ENCODE measurements around the gene ZNF488. TPM values are rescaled to one million over a fixed set of nuclear protein-coding genes. Genes with fewer than 3 reads are reported as not detected.

Gene ZNF488
- polyA plus RNA-seq, 1 donor from 2014 or later = 0.85 TPM

DNA sequence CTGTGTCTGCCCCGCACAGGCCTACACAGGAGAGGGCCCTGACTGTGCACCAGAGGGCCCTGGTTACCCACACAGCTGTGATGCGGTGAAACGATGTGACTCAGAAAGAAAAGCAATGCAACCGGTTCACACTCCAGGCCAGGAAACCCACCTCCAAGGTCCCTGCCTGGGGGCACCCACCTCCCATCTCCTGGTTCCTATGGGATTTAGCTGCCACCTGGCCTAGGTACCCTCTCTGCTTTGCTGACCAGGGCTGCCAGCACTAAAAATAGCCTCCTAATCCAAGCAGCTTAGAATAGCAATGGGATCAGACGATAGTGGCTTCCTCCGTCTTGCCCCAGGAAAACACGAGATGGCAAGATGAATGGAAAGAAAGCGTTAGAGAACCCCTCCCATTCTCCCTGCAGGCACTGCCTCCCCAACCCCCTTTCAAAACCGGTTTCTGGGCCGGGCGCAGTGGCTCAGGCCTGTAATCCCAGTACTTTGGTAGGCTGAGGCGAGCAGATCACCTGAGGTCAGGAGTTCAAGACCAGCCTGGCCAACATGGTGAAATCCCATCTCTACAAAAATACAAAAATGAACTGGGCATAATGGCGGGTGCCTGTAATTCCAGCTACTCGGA lies 23.6 kb downstream of the ZNF488 start:
- Histone ChIP-seq H3K27ac (ENCODE audit: low read length) (no peak overlapping the region), H2AFZ (ENCODE audit: low read depth, low read length) (no peak overlapping the region), H3K4me3 (ENCODE audit: low read length) (no peak overlapping the region), H4K20me1 (ENCODE audit: insufficient read depth) (no peaks in the 10 kb centered on the region), H3K36me3 (ENCODE audit: insufficient read depth, low read length) (no peaks in the 10 kb centered on the region), H3K79me2 (replicated peaks; ENCODE audit: insufficient read depth, low read length) (no peaks in the 10 kb centered on the region), H3K9me3 (ENCODE audit: low read length) (no peaks in the 10 kb centered on the region), H3K27me3 (ENCODE audit: insufficient read depth, low read depth, low read length) (no peaks in the 10 kb centered on the region), H3K4me2 (ENCODE audit: low read length) (no peak overlapping the region), H3F3A (ENCODE audit: insufficient read depth, low read length, poor library complexity, severe bottlenecking) (no peaks in the 10 kb centered on the region), H3K9me2 (ENCODE audit: insufficient read depth, low read length) (no peaks in the 10 kb centered on the region), H3K9ac (ENCODE audit: low read length) (no peak overlapping the region)
- TF ChIP-seq MXI1 (conservative IDR thresholded peaks at IDR 0.05; ENCODE audit: poor library complexity, severe bottlenecking) (no peak), EZH2 (IDR thresholded peaks at IDR 0.05; ENCODE audit: borderline replicate concordance, insufficient read depth, low read length, poor library complexity, severe bottlenecking) (no peak), POLR2AphosphoS5 (IDR thresholded peaks at IDR 0.05) (no peak), SMC3 (conservative IDR thresholded peaks at IDR 0.05; ENCODE audit: poor library complexity) (no peak), RAD21 (conservative IDR thresholded peaks at IDR 0.05) (no peak), EP300 (conservative IDR thresholded peaks at IDR 0.05; ENCODE audit: poor library complexity, severe bottlenecking) (no peak), TAF1 (IDR thresholded peaks at IDR 0.05; ENCODE audit: low read depth) (no peak)
- TF ChIP-seq, protein P1, sequence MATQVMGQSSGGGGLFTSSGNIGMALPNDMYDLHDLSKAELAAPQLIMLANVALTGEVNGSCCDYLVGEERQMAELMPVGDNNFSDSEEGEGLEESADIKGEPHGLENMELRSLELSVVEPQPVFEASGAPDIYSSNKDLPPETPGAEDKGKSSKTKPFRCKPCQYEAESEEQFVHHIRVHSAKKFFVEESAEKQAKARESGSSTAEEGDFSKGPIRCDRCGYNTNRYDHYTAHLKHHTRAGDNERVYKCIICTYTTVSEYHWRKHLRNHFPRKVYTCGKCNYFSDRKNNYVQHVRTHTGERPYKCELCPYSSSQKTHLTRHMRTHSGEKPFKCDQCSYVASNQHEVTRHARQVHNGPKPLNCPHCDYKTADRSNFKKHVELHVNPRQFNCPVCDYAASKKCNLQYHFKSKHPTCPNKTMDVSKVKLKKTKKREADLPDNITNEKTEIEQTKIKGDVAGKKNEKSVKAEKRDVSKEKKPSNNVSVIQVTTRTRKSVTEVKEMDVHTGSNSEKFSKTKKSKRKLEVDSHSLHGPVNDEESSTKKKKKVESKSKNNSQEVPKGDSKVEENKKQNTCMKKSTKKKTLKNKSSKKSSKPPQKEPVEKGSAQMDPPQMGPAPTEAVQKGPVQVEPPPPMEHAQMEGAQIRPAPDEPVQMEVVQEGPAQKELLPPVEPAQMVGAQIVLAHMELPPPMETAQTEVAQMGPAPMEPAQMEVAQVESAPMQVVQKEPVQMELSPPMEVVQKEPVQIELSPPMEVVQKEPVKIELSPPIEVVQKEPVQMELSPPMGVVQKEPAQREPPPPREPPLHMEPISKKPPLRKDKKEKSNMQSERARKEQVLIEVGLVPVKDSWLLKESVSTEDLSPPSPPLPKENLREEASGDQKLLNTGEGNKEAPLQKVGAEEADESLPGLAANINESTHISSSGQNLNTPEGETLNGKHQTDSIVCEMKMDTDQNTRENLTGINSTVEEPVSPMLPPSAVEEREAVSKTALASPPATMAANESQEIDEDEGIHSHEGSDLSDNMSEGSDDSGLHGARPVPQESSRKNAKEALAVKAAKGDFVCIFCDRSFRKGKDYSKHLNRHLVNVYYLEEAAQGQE (IDR thresholded peaks at IDR 0.05; ENCODE audit: borderline replicate concordance) = no peak
- TF ChIP-seq, protein P2, sequence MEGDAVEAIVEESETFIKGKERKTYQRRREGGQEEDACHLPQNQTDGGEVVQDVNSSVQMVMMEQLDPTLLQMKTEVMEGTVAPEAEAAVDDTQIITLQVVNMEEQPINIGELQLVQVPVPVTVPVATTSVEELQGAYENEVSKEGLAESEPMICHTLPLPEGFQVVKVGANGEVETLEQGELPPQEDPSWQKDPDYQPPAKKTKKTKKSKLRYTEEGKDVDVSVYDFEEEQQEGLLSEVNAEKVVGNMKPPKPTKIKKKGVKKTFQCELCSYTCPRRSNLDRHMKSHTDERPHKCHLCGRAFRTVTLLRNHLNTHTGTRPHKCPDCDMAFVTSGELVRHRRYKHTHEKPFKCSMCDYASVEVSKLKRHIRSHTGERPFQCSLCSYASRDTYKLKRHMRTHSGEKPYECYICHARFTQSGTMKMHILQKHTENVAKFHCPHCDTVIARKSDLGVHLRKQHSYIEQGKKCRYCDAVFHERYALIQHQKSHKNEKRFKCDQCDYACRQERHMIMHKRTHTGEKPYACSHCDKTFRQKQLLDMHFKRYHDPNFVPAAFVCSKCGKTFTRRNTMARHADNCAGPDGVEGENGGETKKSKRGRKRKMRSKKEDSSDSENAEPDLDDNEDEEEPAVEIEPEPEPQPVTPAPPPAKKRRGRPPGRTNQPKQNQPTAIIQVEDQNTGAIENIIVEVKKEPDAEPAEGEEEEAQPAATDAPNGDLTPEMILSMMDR (IDR thresholded peaks at IDR 0.05; ENCODE audit: poor library complexity, severe bottlenecking) = no peak

DNA sequence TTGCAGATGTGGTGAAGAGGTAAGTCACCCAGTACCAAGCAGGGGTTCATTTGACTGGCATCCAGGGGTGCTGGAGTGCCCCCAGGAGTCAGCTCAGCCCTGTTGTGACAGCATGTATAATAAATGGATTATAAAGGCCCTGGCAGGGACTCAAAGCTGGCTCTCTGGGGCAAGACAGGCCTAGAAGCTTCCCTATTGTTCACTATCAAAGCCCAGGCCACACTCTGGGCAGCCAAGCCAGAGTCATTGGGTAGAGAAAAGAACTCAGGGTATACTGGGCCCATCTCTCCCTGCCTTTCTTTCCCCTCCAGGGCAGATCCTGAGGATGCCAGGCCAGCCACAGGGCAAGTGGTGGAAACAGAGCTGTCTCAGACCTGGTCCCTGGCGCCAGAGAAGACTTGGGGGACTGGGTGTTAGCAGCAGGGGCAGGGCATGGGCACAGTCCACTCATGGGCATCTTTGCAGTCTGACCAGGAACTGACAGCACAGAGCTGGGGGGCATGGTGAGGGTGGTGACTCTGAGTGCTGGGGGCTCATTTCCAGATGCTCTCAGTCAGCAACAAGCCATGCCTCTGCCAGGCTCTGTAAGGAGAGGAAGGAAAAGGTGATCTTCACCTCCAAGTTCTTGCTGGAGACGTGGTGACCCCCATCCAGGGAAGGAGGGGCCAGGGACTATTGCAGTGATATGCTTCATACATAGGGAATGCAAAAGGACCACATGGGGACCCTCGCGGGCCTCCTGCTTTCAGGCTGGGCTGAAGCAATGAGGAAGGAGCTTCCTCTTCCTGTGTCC lies 24.3 kb downstream of the ZNF488 start:
- H3K4me2 ChIP-seq (ENCODE audit: low read length) = no peak overlapping the region
- no peak overlapping the region for H3K4me3 ChIP-seq (ENCODE audit: low read length)
- H2AFZ ChIP-seq (ENCODE audit: low read depth, low read length) = no peak overlapping the region
- no peaks in the 10 kb centered on the region for H3F3A ChIP-seq (ENCODE audit: insufficient read depth, low read length, poor library complexity, severe bottlenecking)
- no peaks in the 10 kb centered on the region for H3K36me3 ChIP-seq (ENCODE audit: insufficient read depth, low read length)
- no peaks in the 10 kb centered on the region for H4K20me1 ChIP-seq (ENCODE audit: insufficient read depth)
- no peaks in the 10 kb centered on the region for H3K9me2 ChIP-seq (ENCODE audit: insufficient read depth, low read length)
- TF ChIP-seq MXI1 (conservative IDR thresholded peaks at IDR 0.05; ENCODE audit: poor library complexity, severe bottlenecking) = no peak
- TF ChIP-seq SMC3 (conservative IDR thresholded peaks at IDR 0.05; ENCODE audit: poor library complexity) = no peak
- no peak for TF ChIP-seq EP300 (conservative IDR thresholded peaks at IDR 0.05; ENCODE audit: poor library complexity, severe bottlenecking)
- TF ChIP-seq POLR2AphosphoS5 (IDR thresholded peaks at IDR 0.05) = no peak
- TF ChIP-seq RAD21 (conservative IDR thresholded peaks at IDR 0.05) = no peak
- TF ChIP-seq, protein P1 (IDR thresholded peaks at IDR 0.05; ENCODE audit: borderline replicate concordance) = no peak
- TF ChIP-seq, protein P2 (IDR thresholded peaks at IDR 0.05; ENCODE audit: poor library complexity, severe bottlenecking) = no peak
- no peak for TF ChIP-seq EZH2 (IDR thresholded peaks at IDR 0.05; ENCODE audit: borderline replicate concordance, insufficient read depth, low read length, poor library complexity, severe bottlenecking)
- TF ChIP-seq TAF1 (IDR thresholded peaks at IDR 0.05; ENCODE audit: low read depth) = no peak
- H3K9ac ChIP-seq (ENCODE audit: low read length) = no peak overlapping the region
- no peak overlapping the region for H3K27ac ChIP-seq (ENCODE audit: low read length)
- no peaks in the 10 kb centered on the region for H3K9me3 ChIP-seq (ENCODE audit: low read length)
- no peaks in the 10 kb centered on the region for H3K27me3 ChIP-seq (ENCODE audit: insufficient read depth, low read depth, low read length)
- H3K79me2 ChIP-seq (replicated peaks; ENCODE audit: insufficient read depth, low read length) = no peaks in the 10 kb centered on the region

Data from neural cell (in vitro differentiated cells).